HEK293T (cell line): Measurements from ENCODE around the gene ZBTB7B.

Experiments
- BHLHE40 ChIP-seq: fragments of 450-650 bp; IDR thresholded peaks from 2 replicates; pipeline ENCODE4 v1.6.1; 2016; ENCODE audit warnings: mild to moderate bottlenecking, moderate library complexity, borderline replicate concordance
- CTBP1 ChIP-seq: fragments of 450-650 bp; IDR thresholded peaks from 2 replicates; pipeline ENCODE4 v1.6.1; 2016; ENCODE audit warnings: borderline replicate concordance
- ELF4 ChIP-seq: fragments of 450-650 bp; IDR thresholded peaks from 2 replicates; pipeline ENCODE4 v1.6.1; 2017; ENCODE audit warnings: antibody characterized with exemption
- FOXA1 ChIP-seq: fragments of 450-650 bp; IDR thresholded peaks from 2 replicates; pipeline ENCODE4 v1.6.1; 2016; ENCODE audit warnings: mild to moderate bottlenecking
- FOXK2 ChIP-seq: fragments of 450-650 bp; IDR thresholded peaks from 2 replicates; pipeline ENCODE4 v1.6.1; 2016; ENCODE audit warnings: mild to moderate bottlenecking
- FOXM1 ChIP-seq: fragments of 450-650 bp; IDR thresholded peaks from 2 replicates; pipeline ENCODE4 v1.6.1; 2017; ENCODE audit warnings: mild to moderate bottlenecking, borderline replicate concordance
- HDGF ChIP-seq: fragments of 450-650 bp; IDR thresholded peaks from 2 replicates; pipeline ENCODE4 v1.6.1; 2017; ENCODE audit warnings: antibody characterized with exemption, borderline replicate concordance
- L3MBTL2 ChIP-seq: fragments of 450-650 bp; conservative IDR thresholded peaks from 2 replicates; pipeline ENCODE4 v1.6.1; 2016; ENCODE audit warnings: mild to moderate bottlenecking
- LEF1 ChIP-seq: fragments of 450-650 bp; IDR thresholded peaks from 2 replicates; pipeline ENCODE4 v1.6.1; 2017; ENCODE audit warnings: mild to moderate bottlenecking, borderline replicate concordance
- NFRKB ChIP-seq: fragments of 450-650 bp; IDR thresholded peaks from 2 replicates; pipeline ENCODE4 v1.6.1; 2016; ENCODE audit warnings: mild to moderate bottlenecking, moderate library complexity
- PKNOX1 ChIP-seq: fragments of 450-650 bp; IDR thresholded peaks from 2 replicates; pipeline ENCODE4 v1.6.1; 2016
- SP1 ChIP-seq: fragments of 450-650 bp; IDR thresholded peaks from 2 replicates; pipeline ENCODE4 v1.6.1; 2017
- TARDBP ChIP-seq: fragments of 450-650 bp; IDR thresholded peaks from 2 replicates; pipeline ENCODE4 v1.6.1; 2016
- ZNF384 ChIP-seq: fragments of 450-650 bp; IDR thresholded peaks from 2 replicates; pipeline ENCODE4 v1.6.1; 2016

- TF ChIP-seq PKNOX1 (no peak), ELF4 (no peak), FOXM1 (no peak), NFRKB (no peak), FOXA1 (no peak), BHLHE40 (no peak), SP1 (no peak), HDGF (no peak), ZNF384 (no peak), CTBP1 (no peak), FOXK2 (no peak), L3MBTL2 (no peak), LEF1 (no peak), TARDBP (no peak)
These were observed 35.2 kb upstream of the ZBTB7B start for GRCh38 chr1:154967331-154967950.
